NCI-H226 (cell line): ENCODE data around the gene ZNF827.

Experiments
- DNase-seq: peaks from one replicate; pipeline ENCODE4 v3.0.0-alpha.2; 2015

Gene ZNF827

DNA sequence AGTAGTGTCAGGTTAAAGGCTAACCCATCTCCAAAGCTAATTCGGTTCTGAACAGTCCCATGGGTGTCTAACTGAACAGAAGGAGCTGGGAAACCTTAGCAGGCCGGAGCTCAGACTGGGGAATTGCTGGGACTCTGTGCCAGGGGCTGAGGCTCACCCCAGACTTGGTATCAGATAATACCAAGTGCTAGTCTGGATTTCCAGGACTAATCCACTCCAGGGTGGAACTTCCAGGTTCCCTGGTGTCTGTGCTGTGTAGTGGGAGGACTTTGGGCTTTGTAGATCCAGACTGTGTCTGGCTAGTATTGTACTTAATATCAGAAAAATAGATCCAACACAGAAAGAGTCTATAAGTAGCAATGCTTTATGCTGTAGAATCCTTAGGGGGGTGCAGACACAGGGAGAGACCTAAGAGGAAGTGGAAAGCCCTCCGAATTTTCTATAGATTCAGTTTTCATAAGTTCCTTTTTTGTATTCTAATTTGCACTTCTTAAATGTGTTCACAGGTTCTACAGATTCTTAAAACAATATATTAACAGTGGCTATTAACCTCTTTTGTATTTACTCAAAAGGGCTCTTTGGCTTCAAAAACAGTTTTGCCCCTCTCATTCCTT, 4.1 kb downstream of the ZNF827 start:
- no peak for DNase-seq

DNA sequence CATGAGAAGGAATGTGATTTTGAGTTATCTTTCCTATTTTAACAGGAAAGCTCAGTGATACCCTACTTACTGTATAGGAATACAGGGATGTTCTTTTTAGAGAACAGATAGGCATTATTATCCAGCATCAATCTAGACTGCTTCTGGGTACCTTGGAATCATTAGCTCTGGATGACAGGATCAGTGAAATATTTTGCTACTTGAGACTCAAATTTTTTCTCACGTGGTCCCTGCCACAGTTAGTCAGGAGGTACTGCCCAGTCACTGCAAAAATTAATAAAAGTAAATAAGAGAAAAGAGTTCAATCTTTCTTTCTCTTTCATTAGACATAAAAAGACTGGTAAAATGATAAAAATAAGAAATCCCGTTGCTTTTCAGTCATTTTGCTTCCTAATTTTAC, 5.5 kb downstream of the ZNF827 start:
- no peak for DNase-seq

- no peak for DNase-seq
Observed at GRCh38 chr4:145931403-145931802, 7.2 kb downstream of the ZNF827 start.

GRCh38 chr4:145930592-145930991, 8.0 kb downstream of the ZNF827 start:
- DNase-seq: no peak

DNA sequence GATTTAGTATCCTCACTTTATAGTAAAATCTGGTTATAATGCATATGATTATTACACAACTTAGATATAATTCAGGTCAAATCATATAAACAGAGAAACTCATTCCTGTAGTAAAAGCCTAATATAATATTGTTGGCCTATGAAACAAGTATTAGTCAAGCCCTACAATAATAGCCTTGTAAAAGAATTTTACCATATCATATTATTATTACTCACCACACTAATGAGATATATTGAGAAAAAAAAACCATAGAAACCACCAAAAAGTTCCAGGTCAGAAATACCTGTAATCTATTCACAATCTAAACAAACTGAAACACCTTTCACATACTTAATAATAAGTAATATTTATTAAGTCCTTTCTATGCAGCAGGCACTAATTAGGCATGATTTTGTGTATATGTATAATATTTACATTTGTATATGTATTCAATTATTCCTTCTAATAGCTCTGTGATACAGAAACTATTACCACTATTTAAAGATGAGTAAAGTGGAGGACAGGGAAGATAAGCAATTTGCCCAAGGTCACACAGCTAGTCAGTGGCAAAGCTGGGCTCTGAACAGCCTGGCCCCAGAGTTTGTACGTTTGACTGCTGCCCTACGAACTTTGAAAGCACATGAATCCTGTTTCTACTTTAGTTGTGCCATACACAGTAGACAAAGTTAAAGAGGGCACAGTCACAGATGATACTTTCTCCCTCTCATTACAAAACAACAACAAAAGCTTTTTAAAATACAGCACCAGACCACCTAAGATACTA, 9.0 kb downstream of the ZNF827 start:
- no peak for DNase-seq

- no peak for DNase-seq
Observed at GRCh38 chr4:145928748-145929147, 9.9 kb downstream of the ZNF827 start.

DNA sequence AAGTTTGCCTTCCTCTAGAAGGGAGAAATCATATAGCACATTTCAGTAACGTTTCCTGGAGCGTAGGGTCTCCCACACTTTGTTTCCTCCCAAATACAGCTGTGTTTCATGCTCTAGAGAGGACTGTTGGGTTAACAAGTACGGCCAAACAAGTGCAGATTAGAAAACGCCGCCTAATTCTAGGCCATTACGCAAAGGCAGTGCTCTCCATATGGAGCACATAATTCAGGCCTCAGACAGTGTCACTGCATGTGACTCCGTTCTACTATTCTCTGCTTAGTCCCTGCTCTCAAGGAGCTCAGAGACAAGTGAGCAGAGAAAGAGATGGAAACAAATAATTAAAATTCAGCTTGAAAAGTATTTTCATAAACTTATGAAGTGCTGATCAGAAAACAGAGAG, 11.6 kb downstream of the ZNF827 start:
- no peak for DNase-seq

GRCh38 chr4:145921231-145921630, 17.4 kb downstream of the ZNF827 start:
- DNase-seq: no peak

DNA sequence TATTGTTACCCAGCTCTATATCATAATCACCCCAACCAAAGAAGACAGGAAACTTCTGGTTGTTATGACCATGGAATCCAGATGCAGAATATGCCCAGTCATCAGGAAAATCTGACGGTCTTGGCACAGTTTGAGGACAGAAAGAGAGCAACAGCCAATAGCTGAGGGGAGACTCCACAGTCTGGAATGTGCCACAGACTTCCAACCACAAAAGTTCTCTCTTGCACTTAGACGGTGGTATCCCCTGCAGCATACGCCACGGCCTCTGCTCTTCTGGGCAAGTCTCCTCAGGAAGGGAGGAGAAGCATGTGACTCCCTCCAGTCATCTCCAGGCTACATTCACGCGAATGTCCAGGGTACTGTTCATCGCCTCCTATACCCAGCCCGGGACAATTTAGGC, 18.4 kb downstream of the ZNF827 start:
- peak; percentile 84 for DNase-seq

DNA sequence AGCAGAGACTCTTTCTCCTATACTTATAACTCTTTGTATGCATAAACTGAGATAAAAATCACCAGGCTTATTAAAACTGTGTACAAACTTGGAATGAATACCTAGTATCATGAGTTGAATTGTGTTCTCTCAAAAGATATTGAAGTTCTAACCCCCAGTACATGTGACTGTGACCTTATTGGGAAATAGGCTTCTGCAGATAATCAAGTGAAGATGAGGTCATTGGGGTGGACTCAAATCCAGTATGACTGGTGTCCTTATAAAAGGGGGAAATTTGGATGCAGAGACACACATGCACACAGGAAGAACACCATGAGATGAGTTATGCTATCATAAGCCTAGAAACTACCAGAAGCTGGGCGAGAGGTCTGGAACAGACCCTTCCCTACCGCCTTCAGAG, 26.2 kb downstream of the ZNF827 start:
- no peak for DNase-seq

DNA sequence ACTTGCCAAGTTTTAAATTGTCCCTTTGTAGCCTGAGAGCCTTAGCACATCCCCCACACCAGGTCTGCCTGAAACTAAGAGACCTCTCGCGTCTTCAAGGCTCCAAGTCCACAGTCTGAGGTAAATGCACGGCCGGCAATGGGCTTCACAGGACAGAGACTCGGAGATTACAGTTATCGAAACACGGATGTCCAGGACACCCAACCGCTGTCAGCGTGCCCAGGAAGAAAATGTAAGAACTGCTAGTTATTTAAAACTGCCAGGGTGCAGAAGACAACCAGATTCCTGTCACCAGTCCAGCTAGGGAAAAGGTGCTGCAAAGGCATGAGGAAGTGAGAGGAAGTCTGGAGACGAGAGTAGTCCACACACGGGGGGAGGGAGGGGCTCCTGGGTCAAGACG, 28.9 kb downstream of the ZNF827 start:
- no peak for DNase-seq

- no peak for DNase-seq
Observed at GRCh38 chr4:145909281-145909715, 29.3 kb downstream of the ZNF827 start.

- no peak for DNase-seq
Observed at GRCh38 chr4:145907812-145908211, 30.8 kb downstream of the ZNF827 start.

DNA sequence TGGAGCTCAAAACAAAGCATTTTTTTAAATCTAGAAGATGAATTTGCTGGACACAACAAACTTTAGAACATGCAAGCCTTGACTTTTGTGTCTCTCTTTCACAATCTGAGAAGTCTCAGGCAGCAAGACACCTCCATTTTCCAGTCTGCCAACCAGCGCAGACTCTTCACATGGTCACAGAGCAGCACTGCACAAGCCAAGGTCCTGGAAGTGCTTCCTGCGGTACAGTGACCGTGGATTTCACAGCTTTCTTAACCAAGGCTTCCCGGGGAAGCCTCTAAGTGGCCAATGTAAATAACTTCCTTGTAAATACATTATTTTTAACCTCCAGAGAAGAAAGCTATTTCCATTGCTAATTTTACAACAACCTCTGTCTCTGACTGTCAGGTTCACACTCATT, 31.2 kb downstream of the ZNF827 start:
- DNase-seq: no peak

DNA sequence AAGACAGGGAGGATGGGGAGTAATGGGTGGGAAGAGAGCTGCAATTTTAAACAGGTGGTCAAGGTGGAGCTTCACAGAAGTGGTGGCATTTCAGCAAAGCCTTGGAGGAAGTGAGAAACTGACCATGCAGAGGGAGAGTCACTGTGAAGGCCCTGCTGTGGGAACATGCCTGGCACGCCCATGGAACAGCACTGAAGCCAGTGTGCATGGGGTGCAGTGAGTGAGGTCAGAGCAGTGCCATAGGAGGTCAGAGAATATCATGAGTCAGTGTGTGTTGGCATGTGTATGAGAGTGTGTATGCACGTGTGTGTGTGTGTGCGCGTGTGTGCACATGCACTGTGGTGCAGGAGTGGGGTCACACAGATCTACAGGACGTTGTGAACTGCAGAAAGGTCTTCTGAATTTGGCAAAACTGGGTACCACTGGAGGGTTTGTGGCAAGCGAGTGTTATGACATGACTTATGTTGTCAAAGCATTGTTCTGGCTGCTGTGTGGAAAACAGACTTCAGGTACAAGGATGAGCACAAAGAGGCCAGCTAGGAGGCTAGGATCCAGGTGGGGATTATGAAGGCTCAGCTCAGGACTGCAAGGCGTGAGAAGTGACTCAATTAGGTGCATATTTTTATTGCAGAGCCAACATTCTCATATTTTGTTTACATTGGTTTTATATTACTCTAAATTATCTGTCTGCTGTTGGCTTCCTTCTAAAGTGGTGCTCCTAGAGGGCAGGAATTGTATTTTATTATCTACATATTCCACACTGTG, 34.0 kb downstream of the ZNF827 start:
- DNase-seq: no peak

DNA sequence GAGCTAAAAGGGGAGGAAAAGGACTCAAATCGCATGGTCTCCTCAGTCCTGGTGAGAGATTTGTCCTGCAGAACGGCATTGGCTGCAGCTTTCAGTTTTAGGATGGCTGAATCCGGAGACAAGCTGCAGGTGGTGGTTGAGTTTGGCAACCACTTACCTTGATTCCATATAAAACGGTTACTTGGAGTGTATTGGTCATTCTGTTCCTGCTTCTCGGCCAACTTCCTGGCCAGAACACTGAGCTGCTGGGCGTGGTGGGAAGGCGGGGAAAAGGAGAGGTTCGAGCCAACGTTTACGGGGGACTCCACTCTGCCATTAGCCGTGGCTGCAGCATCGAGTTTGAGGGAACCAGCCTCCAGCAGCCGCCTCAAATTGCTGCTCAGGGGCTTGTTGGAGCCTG, 36.1 kb downstream of the ZNF827 start:
- DNase-seq: no peak

DNA sequence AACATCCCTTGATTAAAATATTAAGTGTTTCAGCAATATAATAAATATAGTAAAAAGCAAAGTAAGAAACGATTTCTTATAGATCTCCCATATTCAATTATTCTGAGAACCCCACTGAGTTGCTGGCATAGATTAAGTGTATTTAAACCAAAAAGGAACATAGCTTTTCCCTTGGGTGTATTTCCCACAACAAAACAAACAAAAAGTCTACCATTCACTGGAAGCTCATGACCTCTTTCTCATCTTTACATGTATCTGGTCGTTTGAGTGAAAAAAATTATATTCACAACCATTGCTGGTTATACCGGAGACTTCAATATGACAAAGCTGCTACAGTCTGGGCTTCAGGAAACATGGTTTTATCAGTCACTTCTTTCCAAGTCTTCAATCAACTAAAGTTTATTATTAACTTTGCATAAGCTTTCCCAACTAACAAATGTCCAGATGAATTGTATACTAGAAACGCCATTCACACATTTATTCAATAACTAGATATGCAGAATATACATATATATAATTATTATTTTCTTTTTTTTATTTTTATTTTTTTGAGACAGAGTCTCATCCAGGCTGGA, 38.6 kb downstream of the ZNF827 start:
- DNase-seq: no peak

- no peak for DNase-seq
Observed at GRCh38 chr4:145898926-145899531, 39.6 kb downstream of the ZNF827 start.

DNA sequence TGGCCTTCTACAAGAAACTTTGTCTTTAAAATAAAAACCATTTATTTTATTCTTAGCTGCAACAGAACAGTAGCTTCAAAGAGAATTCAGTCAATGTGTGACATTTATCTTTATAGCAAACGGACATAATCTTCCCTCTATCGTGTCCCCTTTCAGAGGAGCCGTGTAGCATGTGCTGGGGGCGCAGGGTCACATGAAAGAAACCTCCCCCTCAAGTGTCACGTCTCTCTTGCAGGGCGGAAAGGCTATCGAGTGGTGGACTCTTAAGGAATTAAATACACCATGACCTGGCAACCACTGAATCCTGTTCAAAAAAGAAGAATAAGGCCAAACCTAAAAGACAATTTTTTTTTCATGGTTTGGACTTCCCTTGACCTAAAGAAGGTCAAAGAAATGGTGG, 40.2 kb downstream of the ZNF827 start:
- no peak for DNase-seq

- no peak for DNase-seq
Observed at GRCh38 chr4:145895056-145895455, 43.6 kb downstream of the ZNF827 start.

DNA sequence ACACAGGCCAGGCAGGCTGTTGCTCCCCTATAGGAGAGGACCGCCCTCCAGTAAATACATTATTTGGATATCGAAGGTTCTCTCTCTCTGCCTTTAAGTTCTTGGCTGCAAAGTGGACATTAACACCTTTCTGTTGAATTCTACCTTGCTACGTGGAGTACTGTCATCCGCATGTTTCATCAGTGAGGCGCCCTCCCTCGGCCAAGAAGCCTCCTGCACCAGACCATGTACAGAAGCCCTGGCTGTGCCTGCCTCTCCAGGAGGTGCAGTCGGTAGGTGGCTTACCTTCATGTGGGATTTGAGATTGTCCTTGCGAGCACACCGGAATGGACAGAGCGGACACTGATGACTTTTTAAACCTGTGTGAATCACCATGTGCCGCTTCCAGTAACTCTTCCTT, 46.7 kb downstream of the ZNF827 start:
- no peak for DNase-seq

DNA sequence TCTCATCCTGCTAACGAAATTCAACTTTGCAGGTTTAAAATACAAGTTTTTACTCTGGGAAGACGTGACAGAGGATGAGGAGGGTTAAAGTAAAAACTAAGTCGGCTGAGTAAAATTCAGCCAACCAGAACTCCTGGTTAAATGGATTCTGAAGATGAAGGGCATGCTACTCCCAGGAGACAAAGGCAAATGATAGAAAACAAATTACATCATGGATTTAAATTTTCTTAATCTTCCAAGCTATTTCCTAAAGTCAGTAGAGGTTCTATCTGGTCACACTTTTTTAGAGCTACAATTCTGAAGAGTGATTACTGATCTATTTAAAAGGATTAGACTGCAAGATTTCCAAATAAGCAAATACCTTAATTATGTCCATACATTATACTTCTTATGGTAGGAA, 47.9 kb downstream of the ZNF827 start:
- no peak for DNase-seq

- DNase-seq: no peak
Observed at GRCh38 chr4:145888393-145888792, 50.2 kb downstream of the ZNF827 start.
